WTC11 (cell line): ENCODE data around the gene ATP1A4.
"Not testable (repeated sequence)": the region's sequence is repeated elsewhere in the genome, so short reads cannot be mapped to it uniquely, and the experiment has no call there.

Experiments used
- CTCF ChIP-seq: fragments of 200-600 bp; IDR thresholded peaks from 2 replicates; pipeline ENCODE4 v1.8.0; 2022; ENCODE audit warnings: antibody characterized with exemption
- KAT7 ChIP-seq: sonication (generic); formaldehyde crosslinking; IDR thresholded peaks from 2 replicates; pipeline ENCODE4 v1.8.1; 2023; ENCODE audit warnings: missing genetic modification reagents, mild to moderate bottlenecking, borderline replicate concordance
- NFE2L1 ChIP-seq: sonication (generic); formaldehyde crosslinking; IDR thresholded peaks from 2 replicates; pipeline ENCODE4 v1.8.1; 2023; ENCODE audit warnings: missing genetic modification reagents
- ZNF317 ChIP-seq: sonication (generic); formaldehyde crosslinking; IDR thresholded peaks from 2 replicates; pipeline ENCODE4 v1.8.1; 2023; ENCODE audit warnings: low read depth, mild to moderate bottlenecking, moderate library complexity, missing genetic modification reagents, borderline replicate concordance
- TF ChIP-seq, protein P1 (sequence below): sonication (generic); formaldehyde crosslinking; IDR thresholded peaks from 2 replicates; pipeline ENCODE4 v1.8.1; 2023; ENCODE audit warnings: mild to moderate bottlenecking, missing genetic modification reagents, moderate library complexity
- TF ChIP-seq, protein P2 (sequence below): sonication (generic); formaldehyde crosslinking; IDR thresholded peaks from 2 replicates; pipeline ENCODE4 v1.8.0; 2023; ENCODE audit warnings: mild to moderate bottlenecking, missing genetic modification reagents

DNA sequence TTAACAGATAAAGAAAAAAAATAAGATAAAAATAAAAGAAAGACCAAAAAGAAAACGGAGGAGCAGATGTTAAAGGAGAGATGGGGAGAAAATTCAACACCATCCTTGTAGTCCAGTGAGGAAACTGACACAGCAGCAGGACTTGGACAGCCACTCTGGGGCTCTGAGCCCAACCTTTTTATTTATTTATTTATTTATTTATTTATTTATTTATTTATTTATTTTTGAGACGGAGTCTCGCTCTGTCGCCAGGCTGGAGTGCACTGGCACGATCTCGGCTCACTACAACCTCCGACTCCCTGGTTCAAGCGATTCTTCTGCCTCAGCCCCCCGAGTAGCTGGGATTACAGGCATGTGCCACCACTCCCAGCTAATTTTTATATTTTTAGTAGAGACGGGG lies 39.9 kb upstream of the ATP1A4 start:
- TF ChIP-seq CTCF; ZNF317 (CRISPR knock-in tag); KAT7 (CRISPR knock-in tag); NFE2L1 (CRISPR knock-in tag): not testable (repeated sequence)
- TF ChIP-seq, protein P1, sequence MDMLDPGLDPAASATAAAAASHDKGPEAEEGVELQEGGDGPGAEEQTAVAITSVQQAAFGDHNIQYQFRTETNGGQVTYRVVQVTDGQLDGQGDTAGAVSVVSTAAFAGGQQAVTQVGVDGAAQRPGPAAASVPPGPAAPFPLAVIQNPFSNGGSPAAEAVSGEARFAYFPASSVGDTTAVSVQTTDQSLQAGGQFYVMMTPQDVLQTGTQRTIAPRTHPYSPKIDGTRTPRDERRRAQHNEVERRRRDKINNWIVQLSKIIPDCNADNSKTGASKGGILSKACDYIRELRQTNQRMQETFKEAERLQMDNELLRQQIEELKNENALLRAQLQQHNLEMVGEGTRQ (CRISPR knock-in tag) = not testable (repeated sequence)
- TF ChIP-seq, protein P2, sequence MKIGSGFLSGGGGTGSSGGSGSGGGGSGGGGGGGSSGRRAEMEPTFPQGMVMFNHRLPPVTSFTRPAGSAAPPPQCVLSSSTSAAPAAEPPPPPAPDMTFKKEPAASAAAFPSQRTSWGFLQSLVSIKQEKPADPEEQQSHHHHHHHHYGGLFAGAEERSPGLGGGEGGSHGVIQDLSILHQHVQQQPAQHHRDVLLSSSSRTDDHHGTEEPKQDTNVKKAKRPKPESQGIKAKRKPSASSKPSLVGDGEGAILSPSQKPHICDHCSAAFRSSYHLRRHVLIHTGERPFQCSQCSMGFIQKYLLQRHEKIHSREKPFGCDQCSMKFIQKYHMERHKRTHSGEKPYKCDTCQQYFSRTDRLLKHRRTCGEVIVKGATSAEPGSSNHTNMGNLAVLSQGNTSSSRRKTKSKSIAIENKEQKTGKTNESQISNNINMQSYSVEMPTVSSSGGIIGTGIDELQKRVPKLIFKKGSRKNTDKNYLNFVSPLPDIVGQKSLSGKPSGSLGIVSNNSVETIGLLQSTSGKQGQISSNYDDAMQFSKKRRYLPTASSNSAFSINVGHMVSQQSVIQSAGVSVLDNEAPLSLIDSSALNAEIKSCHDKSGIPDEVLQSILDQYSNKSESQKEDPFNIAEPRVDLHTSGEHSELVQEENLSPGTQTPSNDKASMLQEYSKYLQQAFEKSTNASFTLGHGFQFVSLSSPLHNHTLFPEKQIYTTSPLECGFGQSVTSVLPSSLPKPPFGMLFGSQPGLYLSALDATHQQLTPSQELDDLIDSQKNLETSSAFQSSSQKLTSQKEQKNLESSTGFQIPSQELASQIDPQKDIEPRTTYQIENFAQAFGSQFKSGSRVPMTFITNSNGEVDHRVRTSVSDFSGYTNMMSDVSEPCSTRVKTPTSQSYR (CRISPR knock-in tag) = not testable (repeated sequence)
